Right kidney (tissue), 1 donor: ENCODE measurements around the gene AIF1.
"Not testable (repeated sequence)": the region's sequence is repeated elsewhere in the genome, so short reads cannot be mapped to it uniquely, and the experiment has no call there.

Experiments used
- DNase-seq: peaks from one replicate; pipeline ENCODE4 v3.0.0-alpha.2; 2016

The AIF1 gene

GRCh38 chr6:31579546-31580437 lies 35.2 kb upstream of the AIF1 start:
- no peak for DNase-seq

- DNase-seq, result no peak
Observed at GRCh38 chr6:31580438-31580740, 34.6 kb upstream of the AIF1 start.

GRCh38 chr6:31580807-31581433 lies 34.1 kb upstream of the AIF1 start:
- peak; percentile 91 for DNase-seq

GRCh38 chr6:31581434-31582229 lies 33.4 kb upstream of the AIF1 start:
- no peak for DNase-seq

GRCh38 chr6:31582230-31582643 lies 32.8 kb upstream of the AIF1 start, which contains the start of gene LTB:
Gene LTB (minus strand): TSS chr6:31582424. CDS start chr6:31582417, 7 bp downstream.
- DNase-seq, result no peak

GRCh38 chr6:31585491-31585890 lies 29.5 kb upstream of the AIF1 start:
- DNase-seq, result no peak

GRCh38 chr6:31586008-31586407 lies 29.0 kb upstream of the AIF1 start, which contains the start of gene LST1:
Gene LST1 (plus strand): TSS chr6:31586277. CDS start chr6:31587300, 1,023 bp downstream.
- no peak for DNase-seq

- DNase-seq, result no peak
Observed at GRCh38 chr6:31586599-31587281, 28.3 kb upstream of the AIF1 start.

GRCh38 chr6:31587791-31588777 lies 26.9 kb upstream of the AIF1 start:
- DNase-seq, result no peak

GRCh38 chr6:31588871-31589650 lies 26.0 kb upstream of the AIF1 start:
- DNase-seq, result no peak

GRCh38 chr6:31590691-31591090 lies 24.3 kb upstream of the AIF1 start:
- not testable (repeated sequence) for DNase-seq

GRCh38 chr6:31592396-31592771 lies 22.6 kb upstream of the AIF1 start:
- no peak for DNase-seq

- DNase-seq, result no peak
Observed at GRCh38 chr6:31597006-31597405, 18.0 kb upstream of the AIF1 start.

GRCh38 chr6:31607317-31607716 lies 7.7 kb upstream of the AIF1 start:
- no peak for DNase-seq

GRCh38 chr6:31609519-31610406 lies 5.3 kb upstream of the AIF1 start:
- no peak for DNase-seq

- DNase-seq, result no peak
Observed at GRCh38 chr6:31610968-31611367, 4.1 kb upstream of the AIF1 start.

GRCh38 chr6:31614075-31614619 lies 887 bp upstream of the AIF1 start:
- DNase-seq, result no peak

- DNase-seq, result no peak
Observed at GRCh38 chr6:31615748-31616147, 714 bp downstream of the AIF1 start.

GRCh38 chr6:31617010-31617409 lies 2.0 kb downstream of the AIF1 start:
- no peak for DNase-seq
